Trophoblast cell (in vitro differentiated cells and primary cell): ENCODE results near the gene PIK3C2B. TPM values are rescaled to one million over a fixed set of nuclear protein-coding genes. Genes with fewer than 3 reads are reported as not detected.

Source experiments
- DNase-seq, 2 donors: peaks; one replicate each; pipeline ENCODE4 v3.0.0-alpha.2; 2016
- H2AFZ ChIP-seq: 2 replicates; pipeline ENCODE4 v1.6.1; 2013; ENCODE audit warnings: low read length, moderate library complexity, mild to moderate bottlenecking; ENCODE audit not compliant: insufficient read depth, poor library complexity
- H2AK5ac ChIP-seq: 2 replicates; pipeline ENCODE4 v1.6.1; 2013; ENCODE audit warnings: mild to moderate bottlenecking, low read length
- H2BK120ac ChIP-seq: 2 replicates; pipeline ENCODE4 v1.6.1; 2013; ENCODE audit warnings: low read length, mild to moderate bottlenecking, moderate library complexity; ENCODE audit not compliant: insufficient read depth, poor library complexity
- H2BK12ac ChIP-seq: 2 replicates; pipeline ENCODE4 v1.6.1; 2013; ENCODE audit warnings: mild to moderate bottlenecking, low read length, moderate library complexity
- H2BK5ac ChIP-seq: 2 replicates; pipeline ENCODE4 v1.6.1; 2013; ENCODE audit warnings: low read length, low read depth, moderate library complexity, mild to moderate bottlenecking; ENCODE audit not compliant: poor library complexity
- H3K14ac ChIP-seq: 2 replicates; pipeline ENCODE4 v1.6.1; 2013; ENCODE audit warnings: mild to moderate bottlenecking, low read length
- H3K18ac ChIP-seq: 2 replicates; pipeline ENCODE4 v1.6.1; 2013; ENCODE audit warnings: mild to moderate bottlenecking, low read length
- H3K23ac ChIP-seq: 2 replicates; pipeline ENCODE4 v1.6.1; 2013; ENCODE audit warnings: low read length
- H3K27ac ChIP-seq: 2 replicates; pipeline ENCODE4 v1.5.1; 2013; ENCODE audit warnings: low read depth, mild to moderate bottlenecking, inconsistent platforms, low read length, moderate library complexity
- H3K27me3 ChIP-seq: 2 replicates; pipeline ENCODE4 v1.6.1; 2013; ENCODE audit warnings: inconsistent platforms, mild to moderate bottlenecking, low read length, moderate library complexity; ENCODE audit not compliant: insufficient read depth
- H3K36me3 ChIP-seq, 2 experiments: 1 replicate in 1 of 2; 2 replicates in 1 of 2; pipeline ENCODE4 v1.6.1; 2013; ENCODE audit warnings: low read length in 2 of 2, mild to moderate bottlenecking in 2 of 2, moderate library complexity in 1 of 2; ENCODE audit not compliant: insufficient read depth in 2 of 2, control insufficient read depth in 1 of 2
- H3K4ac ChIP-seq: 2 replicates; pipeline ENCODE4 v1.6.1; 2013; ENCODE audit warnings: low read depth, mild to moderate bottlenecking, low read length, moderate library complexity
- H3K4me1 ChIP-seq, 2 experiments: 1 replicate in 1 of 2; 2 replicates in 1 of 2; pipeline ENCODE4 v1.6.1; 2013; ENCODE audit warnings: low read length in 2 of 2, mild to moderate bottlenecking in 2 of 2, moderate library complexity in 1 of 2; ENCODE audit not compliant: insufficient read depth in 2 of 2, control insufficient read depth in 1 of 2
- H3K4me2 ChIP-seq: 2 replicates; pipeline ENCODE4 v1.6.1; 2013; ENCODE audit warnings: inconsistent platforms, mild to moderate bottlenecking, low read length, moderate library complexity
- H3K4me3 ChIP-seq: 2 replicates; pipeline ENCODE4 v1.5.1; 2013; ENCODE audit warnings: mild to moderate bottlenecking, low read depth, low read length, inconsistent platforms
- H3K79me1 ChIP-seq: one replicate; pipeline ENCODE4 v1.6.1; 2013; ENCODE audit warnings: low read length
- H3K79me2 ChIP-seq: 2 replicates; pipeline ENCODE4 v1.6.1; 2013; ENCODE audit warnings: low read length, mild to moderate bottlenecking; ENCODE audit not compliant: control insufficient read depth, insufficient read depth, poor library complexity
- H3K9ac ChIP-seq: 2 replicates; pipeline ENCODE4 v1.6.1; 2013; ENCODE audit warnings: mild to moderate bottlenecking, low read length
- H3K9me3 ChIP-seq: 2 replicates; pipeline ENCODE4 v1.6.1; 2013; ENCODE audit warnings: low read depth, mild to moderate bottlenecking, control low read depth, inconsistent platforms, low read length; ENCODE audit not compliant: insufficient read depth
- H4K12ac ChIP-seq: 2 replicates; pipeline ENCODE4 v1.6.1; 2013; ENCODE audit warnings: low read depth, mild to moderate bottlenecking, low read length, moderate library complexity
- H4K8ac ChIP-seq: 2 replicates; pipeline ENCODE4 v1.6.1; 2013; ENCODE audit warnings: low read depth, mild to moderate bottlenecking, low read length, moderate library complexity
- H4K91ac ChIP-seq: one replicate; pipeline ENCODE4 v1.6.1; 2013; ENCODE audit warnings: low read depth, mild to moderate bottlenecking, low read length, moderate library complexity
- WGBS: extraction: QIAGEN DNeasy Blood & Tissue Kit; methylation state at CpG from one replicate; pipeline ENCODE4 v1.1.7; 2013; ENCODE audit warnings: missing lambda C conversion rate; ENCODE audit not compliant: insufficient read length, insufficient coverage; ENCODE audit errors: extremely low coverage; 5-methylcytosine and 5-hydroxymethylcytosine counted together
- polyA plus RNA-seq: library from polyadenylated mRNA; stranded (reverse); fragments of 200-250 nt; gene quantifications from 2 replicates; pipeline ENCODE4 v1.2.3, GENCODE V29; 2013

PIK3C2B gene
- 18.1 and 20.1 TPM in 2 replicates for polyA plus RNA-seq

DNA sequence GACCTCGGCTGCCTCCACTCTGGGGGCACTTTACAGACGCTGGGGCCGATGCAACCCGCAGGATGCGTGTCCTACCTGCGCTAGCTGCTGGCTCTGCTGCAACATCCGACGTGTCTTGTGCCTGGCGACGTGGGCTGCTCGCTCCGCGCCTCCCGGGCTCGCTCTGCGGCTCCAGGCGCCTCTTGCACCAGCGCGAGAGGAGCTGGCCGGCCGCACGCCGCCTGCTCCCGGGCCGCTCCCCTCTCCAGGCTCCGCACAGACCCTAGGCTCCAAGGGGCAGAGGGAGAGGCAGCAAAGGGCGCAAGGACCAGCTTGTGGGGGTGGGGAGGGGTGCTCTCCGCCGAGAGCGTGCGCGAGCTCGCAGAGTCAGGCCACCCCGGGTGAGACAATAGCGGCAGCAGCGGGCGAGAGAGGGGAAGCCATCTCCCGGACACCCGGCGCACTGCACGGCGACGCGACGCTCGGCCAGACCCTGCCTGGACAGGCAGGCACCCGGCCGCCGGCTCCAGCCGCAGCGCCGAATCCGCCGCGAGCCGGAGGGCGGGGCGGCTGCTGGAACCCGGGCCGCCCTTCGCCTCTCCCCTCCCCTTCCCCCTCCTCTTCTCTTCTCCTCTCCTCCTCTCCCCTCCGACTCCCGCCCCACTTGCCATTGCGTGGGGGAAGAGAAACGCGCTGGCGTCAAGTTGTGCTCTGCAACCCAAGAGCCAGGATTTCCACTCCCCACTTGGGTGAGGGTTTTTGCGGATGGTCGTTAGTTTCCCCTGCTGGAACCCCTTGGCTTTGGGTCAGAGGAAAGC is at the start of gene PIK3C2B:
PIK3C2B (minus strand) TSS at position 525 of the 797 bp plus-strand sequence. CDS start 25,003 bp downstream, outside the sequence.
- Histone ChIP-seq H2AFZ (peak within 1 kb of the TSS; percentile 94), H3K4me2 (peak within 1 kb of the TSS; percentile 88), H3K23ac (no peak within 1 kb of the TSS), H3K4me1 (peaks cover 12 to 13% of the 10 kb centered on the region in 2 experiments), H2AK5ac (no peak within 1 kb of the TSS), H3K18ac (peak within 1 kb of the TSS; percentile 79), H3K4ac (peak within 1 kb of the TSS; percentile 35), H3K27ac (peak within 1 kb of the TSS; percentile 70), H4K91ac (peak within 1 kb of the TSS; percentile 90), H4K12ac (peak within 1 kb of the TSS; percentile 56), H2BK5ac (peak within 1 kb of the TSS; percentile 72), H2BK12ac (peak within 1 kb of the TSS; percentile 56), H3K27me3 (no peaks in the 10 kb centered on the region), H3K79me1 (peaks cover 18% of the 10 kb centered on the region), H3K9ac (peak within 1 kb of the TSS; percentile 67), H3K4me3 (peak within 1 kb of the TSS; percentile 79), H2BK120ac (peak within 1 kb of the TSS; percentile 73), H4K8ac (peak within 1 kb of the TSS; percentile 65), H3K14ac (peak within 1 kb of the TSS; percentile 59), H3K9me3 (no peaks in the 10 kb centered on the region), H3K36me3 (no peaks in the 10 kb centered on the region), H3K79me2 (peaks cover 7% of the 10 kb centered on the region)
- DNase-seq, result peak; percentile 76 to 83
- no CpG with 5 or more reads among the region's 69 CpGs for WGBS

DNA sequence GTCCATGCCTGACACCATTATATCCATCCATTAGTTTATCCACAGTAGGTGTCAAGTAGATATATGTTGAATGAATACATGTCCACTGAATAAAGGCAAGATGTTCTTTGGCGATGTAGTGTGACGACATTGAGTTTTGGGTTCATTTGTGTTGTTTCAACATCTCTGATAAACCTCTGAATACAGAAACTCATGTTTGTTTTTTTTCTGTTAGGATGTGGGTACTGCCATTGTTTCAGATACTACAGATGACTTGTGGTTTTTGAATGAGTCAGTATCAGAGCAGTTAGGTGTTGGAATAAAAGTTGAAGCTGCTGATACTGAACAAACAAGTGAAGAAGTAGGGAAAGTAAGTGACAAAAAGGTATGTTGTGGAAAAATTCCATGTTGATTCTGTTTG is 49.7 kb upstream of the PIK3C2B start:
- DNase-seq, result peak in 1 of 2 donors; percentile 33
- no CpG with 5 or more reads among the region's 2 CpGs for WGBS

DNA sequence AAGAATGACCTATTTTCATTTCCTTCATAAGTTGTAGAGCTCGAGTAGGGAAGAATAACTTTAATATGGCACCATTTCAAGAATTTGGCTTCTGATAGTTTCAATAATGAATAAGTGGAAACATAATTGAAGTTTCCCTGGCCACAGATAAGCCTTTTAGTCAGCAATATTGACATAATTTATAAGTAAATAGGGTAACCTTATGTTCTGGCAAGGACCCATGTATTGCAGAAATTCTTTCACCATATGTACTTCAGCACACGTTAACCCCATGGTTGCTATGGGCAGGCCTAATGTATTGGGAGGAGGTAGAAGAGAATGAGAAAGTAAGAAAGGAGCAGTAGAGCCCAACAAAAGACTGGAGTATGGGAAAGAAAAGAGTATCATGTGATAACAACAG is 47.0 kb upstream of the PIK3C2B start:
- no CpG with 5 or more reads among the region's 2 CpGs for WGBS
- Histone ChIP-seq H3K27ac (no peak overlapping the region), H3K4me1 (no peaks in the 10 kb centered on the region)

More for the DNA sequence above, 49.7 kb upstream of the PIK3C2B start:
- H3K27ac ChIP-seq, result no peak overlapping the region
- no peaks in the 10 kb centered on the region for H3K9me3 ChIP-seq
- no peak overlapping the region for H2BK5ac ChIP-seq
- H3K4ac ChIP-seq, result no peak overlapping the region
- no peak overlapping the region for H2BK12ac ChIP-seq
- H2BK120ac ChIP-seq, result no peak overlapping the region
- H3K23ac ChIP-seq, result no peak overlapping the region
- no peak overlapping the region for H2AK5ac ChIP-seq
- H4K12ac ChIP-seq, result no peak overlapping the region
- H3K4me1 ChIP-seq, result no peaks in the 10 kb centered on the region
- H3K4me3 ChIP-seq, result no peak overlapping the region
- no peaks in the 10 kb centered on the region for H3K27me3 ChIP-seq
- H3K9ac ChIP-seq, result no peak overlapping the region
- no peak overlapping the region for H4K91ac ChIP-seq
- no peak overlapping the region for H3K4me2 ChIP-seq
- no peak overlapping the region for H2AFZ ChIP-seq
- H3K79me2 ChIP-seq, result no peaks in the 10 kb centered on the region
- H3K36me3 ChIP-seq, result peaks cover 16 to 43% of the 10 kb centered on the region in 2 experiments
- no peaks in the 10 kb centered on the region for H3K79me1 ChIP-seq
- no peak overlapping the region for H3K14ac ChIP-seq
- no peak overlapping the region for H4K8ac ChIP-seq
- H3K18ac ChIP-seq, result no peak overlapping the region

GRCh38 chr1:204532832-204533231 is 38.2 kb upstream of the PIK3C2B start:
- no peak overlapping the region for H2BK12ac ChIP-seq
- H3K27me3 ChIP-seq, result no peaks in the 10 kb centered on the region
- H3K14ac ChIP-seq, result no peak overlapping the region
- H2AK5ac ChIP-seq, result no peak overlapping the region
- H2BK120ac ChIP-seq, result no peak overlapping the region
- no peak overlapping the region for H3K27ac ChIP-seq
- no peak overlapping the region for H4K91ac ChIP-seq
- no peak overlapping the region for H3K4me3 ChIP-seq
- peaks cover 0 to 2% of the 10 kb centered on the region in 2 experiments for H3K4me1 ChIP-seq
- no peak overlapping the region for H3K4ac ChIP-seq
- H2AFZ ChIP-seq, result no peak overlapping the region
- H3K4me2 ChIP-seq, result no peak overlapping the region
- no peaks in the 10 kb centered on the region for H3K79me2 ChIP-seq
- DNase-seq, result no peak
- H3K23ac ChIP-seq, result no peak overlapping the region
- H2BK5ac ChIP-seq, result no peak overlapping the region
- H3K9me3 ChIP-seq, result no peaks in the 10 kb centered on the region
- no peak overlapping the region for H4K8ac ChIP-seq
- peaks cover 30 to 46% of the 10 kb centered on the region in 2 experiments for H3K36me3 ChIP-seq
- H3K18ac ChIP-seq, result no peak overlapping the region
- H3K79me1 ChIP-seq, result no peaks in the 10 kb centered on the region
- no peak overlapping the region for H3K9ac ChIP-seq
- no peak overlapping the region for H4K12ac ChIP-seq

More for the DNA sequence above, 47.0 kb upstream of the PIK3C2B start:
- Histone ChIP-seq H4K91ac (no peak overlapping the region), H3K9me3 (no peaks in the 10 kb centered on the region), H3K4me2 (no peak overlapping the region), H3K27me3 (no peaks in the 10 kb centered on the region), H4K8ac (no peak overlapping the region), H3K18ac (no peak overlapping the region), H3K14ac (no peak overlapping the region), H4K12ac (no peak overlapping the region), H2AFZ (no peak overlapping the region), H3K23ac (no peak overlapping the region), H3K9ac (no peak overlapping the region), H2BK120ac (no peak overlapping the region), H2AK5ac (no peak overlapping the region), H2BK12ac (no peak overlapping the region), H3K79me1 (no peaks in the 10 kb centered on the region), H3K4ac (no peak overlapping the region), H2BK5ac (no peak overlapping the region), H3K36me3 (peaks cover 21 to 40% of the 10 kb centered on the region in 2 experiments), H3K79me2 (no peaks in the 10 kb centered on the region), H3K4me3 (no peak overlapping the region)
- DNase-seq, result no peak
